Astrocyte (in vitro differentiated cells and primary cell): ENCODE results near the gene CCDC137. TPM values are rescaled to one million over a fixed set of nuclear protein-coding genes. Genes with fewer than 3 reads are reported as not detected.

Experiments
- DNase-seq: peaks from one replicate; pipeline ENCODE4 v3.0.0-alpha.2; 2010; ENCODE audit warnings: low read depth
- FAIRE-seq: peaks from 2 replicates; lab custom pipeline; 2011; peaks lifted over from hg19 to GRCh38; lab: Jason Lieb, UNC
- H2AFZ ChIP-seq: 2 replicates; pipeline ENCODE4 v1.6.0; 2012; ENCODE audit warnings: low read depth, low read length, inconsistent platforms
- H3K27ac ChIP-seq: 2 replicates; pipeline ENCODE4 v1.5.1; 2011; ENCODE audit warnings: low read depth, low read length, inconsistent platforms
- H3K27me3 ChIP-seq: 2 replicates; pipeline ENCODE4 v1.6.0; 2011; ENCODE audit warnings: low read length, inconsistent platforms; ENCODE audit not compliant: insufficient read depth
- H3K36me3 ChIP-seq: 2 replicates; pipeline ENCODE4 v1.5.1; 2011; ENCODE audit warnings: low read length, inconsistent platforms; ENCODE audit not compliant: insufficient read depth
- H3K4me1 ChIP-seq: 2 replicates; pipeline ENCODE4 v1.5.1; 2011; ENCODE audit warnings: low read length, inconsistent platforms; ENCODE audit not compliant: insufficient read depth
- H3K4me2 ChIP-seq: 2 replicates; pipeline ENCODE4 v1.6.0; 2012; ENCODE audit warnings: low read length, inconsistent platforms
- H3K4me3 ChIP-seq: 2 replicates; pipeline ENCODE4 v1.5.1; 2011; ENCODE audit warnings: low read depth, mild to moderate bottlenecking, low read length, inconsistent platforms; ENCODE audit not compliant: insufficient read depth
- H3K79me2 ChIP-seq: 2 replicates; pipeline ENCODE4 v1.6.0; 2012; ENCODE audit warnings: mild to moderate bottlenecking, low read length, inconsistent platforms; ENCODE audit not compliant: insufficient read depth
- H3K9ac ChIP-seq: 2 replicates; pipeline ENCODE4 v1.6.0; 2012; ENCODE audit warnings: mild to moderate bottlenecking, low read length, inconsistent platforms
- H3K9me3 ChIP-seq: 2 replicates; pipeline ENCODE4 v1.5.1; 2012; ENCODE audit warnings: low read depth, mild to moderate bottlenecking, low read length, inconsistent platforms; ENCODE audit not compliant: insufficient read depth
- H4K20me1 ChIP-seq: 2 replicates; pipeline ENCODE4 v1.6.0; 2012; ENCODE audit warnings: low read length, inconsistent platforms; ENCODE audit not compliant: insufficient read depth
- H3K27ac Mint-ChIP-seq: one replicate; pipeline ENCODE4 v1.8.0; 2021; ENCODE audit warnings: mild to moderate bottlenecking, mixed read lengths; ENCODE audit not compliant: unreplicated experiment
- H3K27me3 Mint-ChIP-seq: one replicate; pipeline ENCODE4 v1.8.0; 2021; ENCODE audit warnings: low read depth, mixed read lengths; ENCODE audit not compliant: unreplicated experiment
- H3K36me3 Mint-ChIP-seq: one replicate; pipeline ENCODE4 v1.8.0; 2021; ENCODE audit warnings: low read depth, mixed read lengths; ENCODE audit not compliant: unreplicated experiment
- H3K4me1 Mint-ChIP-seq: one replicate; pipeline ENCODE4 v1.8.0; 2021; ENCODE audit warnings: low read depth, mixed read lengths; ENCODE audit not compliant: unreplicated experiment
- H3K4me3 Mint-ChIP-seq: one replicate; pipeline ENCODE4 v1.8.0; 2021; ENCODE audit warnings: mild to moderate bottlenecking, moderate library complexity, mixed read lengths; ENCODE audit not compliant: unreplicated experiment
- H3K9me3 Mint-ChIP-seq: one replicate; pipeline ENCODE4 v1.8.0; 2021; ENCODE audit warnings: mild to moderate bottlenecking, mixed read lengths; ENCODE audit not compliant: unreplicated experiment
- CTCF ChIP-seq: IDR thresholded peaks from 2 replicates; pipeline ENCODE4 v1.5.1; 2011; ENCODE audit warnings: low read depth, mild to moderate bottlenecking, inconsistent platforms, low read length, moderate library complexity; ENCODE audit not compliant: insufficient read depth
- EZH2 ChIP-seq: IDR thresholded peaks from 2 replicates; pipeline ENCODE4 v1.6.1; 2012; ENCODE audit warnings: mild to moderate bottlenecking, low read length, inconsistent platforms; ENCODE audit not compliant: insufficient read depth
- total RNA-seq: library from RNA; stranded (reverse); gene quantifications from 2 replicates; pipeline ENCODE4 v1.2.1, GENCODE V29; 2021

Gene CCDC137
- total RNA-seq, 1 donor from 2014 or later: 29.4 TPM

- Histone ChIP-seq H3K9me3 (no peaks in the 10 kb centered on the region), H4K20me1 (peaks cover 67% of the 10 kb centered on the region), H3K79me2 (peaks cover 72% of the 10 kb centered on the region), H3K36me3 (peaks cover 25% of the 10 kb centered on the region), H3K27me3 (no peaks in the 10 kb centered on the region), H3K27ac (peak within 1 kb of the TSS; percentile 95), H3K4me2 (peak within 1 kb of the TSS; percentile 94), H3K4me3 (peak within 1 kb of the TSS; percentile 80), H3K4me1 (peaks cover 29% of the 10 kb centered on the region), H3K9ac (peak within 1 kb of the TSS; percentile 95), H2AFZ (peak within 1 kb of the TSS; percentile 78)
- peak within 1 kb of the TSS; percentile 93 for H3K4me3 Mint-ChIP-seq
- H3K27me3 Mint-ChIP-seq: no peaks in the 10 kb centered on the region
- peak; percentile 79 for DNase-seq
- FAIRE-seq: no peak
- peaks cover 20% of the 10 kb centered on the region for H3K36me3 Mint-ChIP-seq
- H3K27ac Mint-ChIP-seq: peak within 1 kb of the TSS; percentile 90
- no peaks in the 10 kb centered on the region for H3K9me3 Mint-ChIP-seq
- H3K4me1 Mint-ChIP-seq: peaks cover 12% of the 10 kb centered on the region
- TF ChIP-seq EZH2: no peak
- TF ChIP-seq CTCF: no peak
These were observed 36.6 kb downstream of the CCDC137 start, which contains the start of gene MRPL12 for GRCh38 chr17:81702934-81703746. MRPL12 (plus strand) TSS chr17:81703367; CDS start chr17:81703502, 135 bp downstream.

GRCh38 chr17:81703747-81704654 is 37.5 kb downstream of the CCDC137 start:
- Mint-ChIP-seq H3K4me3 (peak overlapping the region; percentile 87), H3K4me1 (peaks cover 12% of the 10 kb centered on the region), H3K9me3 (no peaks in the 10 kb centered on the region), H3K27me3 (no peaks in the 10 kb centered on the region), H3K36me3 (peaks cover 18% of the 10 kb centered on the region), H3K27ac (peak overlapping the region; percentile 4)
- DNase-seq: no peak
- peak overlapping the region; percentile 95 for H3K27ac ChIP-seq
- peaks cover 64% of the 10 kb centered on the region for H3K79me2 ChIP-seq
- no peaks in the 10 kb centered on the region for H3K27me3 ChIP-seq
- no peak for FAIRE-seq
- H2AFZ ChIP-seq: peak overlapping the region; percentile 78
- H3K4me3 ChIP-seq: peak overlapping the region; percentile 80
- peaks cover 65% of the 10 kb centered on the region for H4K20me1 ChIP-seq
- TF ChIP-seq CTCF (no peak), EZH2 (no peak)
- no peaks in the 10 kb centered on the region for H3K9me3 ChIP-seq
- peak overlapping the region; percentile 95 for H3K9ac ChIP-seq
- H3K36me3 ChIP-seq: peaks cover 19% of the 10 kb centered on the region
- peak overlapping the region; percentile 94 for H3K4me2 ChIP-seq
- peaks cover 29% of the 10 kb centered on the region for H3K4me1 ChIP-seq
